SU-DHL-6 (cell line): ENCODE results near the gene VWC2L.

Source experiments
- EZH2phosphoT487 ChIP-seq: fragments of 200-600 bp; sonication (generic), shearing (Covaris generic); conservative IDR thresholded peaks from 2 replicates; pipeline ENCODE4 v1.6.1; 2018; ENCODE audit warnings: mild to moderate bottlenecking, antibody characterized with exemption, low read length, moderate library complexity, mixed read lengths
- TF ChIP-seq, protein P1 (sequence below): fragments of 200-600 bp; sonication (generic); IDR thresholded peaks from one replicate; pipeline ENCODE4 v1.5.1; 2017; ENCODE audit warnings: antibody characterized with exemption, mild to moderate bottlenecking, low read length, moderate library complexity; ENCODE audit not compliant: insufficient read depth, poor library complexity, severe bottlenecking

DNA sequence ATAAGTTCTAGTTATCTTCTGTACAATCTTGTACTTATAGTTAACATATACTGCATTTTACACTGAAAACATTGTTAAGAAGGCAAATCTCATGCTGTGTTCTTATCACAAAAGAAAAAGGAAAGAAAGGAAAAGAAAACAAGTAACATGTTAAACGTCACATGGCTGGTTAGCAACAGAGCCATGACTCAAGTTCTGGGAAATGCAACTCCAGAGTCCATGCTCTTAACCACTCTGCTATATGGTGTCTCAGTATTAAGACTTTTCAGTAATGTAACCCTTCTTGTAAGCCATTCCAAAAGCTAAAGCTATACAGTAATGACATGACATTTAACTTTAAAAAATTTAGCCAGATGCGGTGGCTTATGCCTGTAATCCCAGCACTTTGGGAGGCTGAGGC lies 217.2 kb downstream of the VWC2L start:
- TF ChIP-seq, protein P1, sequence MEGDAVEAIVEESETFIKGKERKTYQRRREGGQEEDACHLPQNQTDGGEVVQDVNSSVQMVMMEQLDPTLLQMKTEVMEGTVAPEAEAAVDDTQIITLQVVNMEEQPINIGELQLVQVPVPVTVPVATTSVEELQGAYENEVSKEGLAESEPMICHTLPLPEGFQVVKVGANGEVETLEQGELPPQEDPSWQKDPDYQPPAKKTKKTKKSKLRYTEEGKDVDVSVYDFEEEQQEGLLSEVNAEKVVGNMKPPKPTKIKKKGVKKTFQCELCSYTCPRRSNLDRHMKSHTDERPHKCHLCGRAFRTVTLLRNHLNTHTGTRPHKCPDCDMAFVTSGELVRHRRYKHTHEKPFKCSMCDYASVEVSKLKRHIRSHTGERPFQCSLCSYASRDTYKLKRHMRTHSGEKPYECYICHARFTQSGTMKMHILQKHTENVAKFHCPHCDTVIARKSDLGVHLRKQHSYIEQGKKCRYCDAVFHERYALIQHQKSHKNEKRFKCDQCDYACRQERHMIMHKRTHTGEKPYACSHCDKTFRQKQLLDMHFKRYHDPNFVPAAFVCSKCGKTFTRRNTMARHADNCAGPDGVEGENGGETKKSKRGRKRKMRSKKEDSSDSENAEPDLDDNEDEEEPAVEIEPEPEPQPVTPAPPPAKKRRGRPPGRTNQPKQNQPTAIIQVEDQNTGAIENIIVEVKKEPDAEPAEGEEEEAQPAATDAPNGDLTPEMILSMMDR, result no peak
- TF ChIP-seq EZH2phosphoT487, result no peak
